ENCODE data around the gene PUSL1.

GRCh38 chr1:1259119-1259488 is 49.3 kb upstream of the PUSL1 start:
- TF ChIP-seq CTCF (IDR thresholded peaks at IDR 0.05; ENCODE audit: low read depth, low read length) (no peak), EZH2phosphoT487 (IDR thresholded peaks at IDR 0.05; ENCODE audit: low read depth) (no peak)

All from OCI-LY3 (cell line).